H1 (cell line): Measurements from ENCODE around the gene ODF4. TPM values are rescaled to one million over a fixed set of nuclear protein-coding genes. Genes with fewer than 3 reads are reported as not detected.

Source experiments
- CTCF ChIA-PET: fragments of 300-600 bp; sonication (Branson Sonifier 250); formaldehyde crosslinking; loops from one replicate; lab custom pipeline; 2021; ENCODE audit not compliant: partially characterized antibody; lab: Charles Lee
- POLR2A ChIA-PET: fragments of 300-600 bp; sonication (Branson Sonifier 250); formaldehyde crosslinking; loops from one replicate; lab custom pipeline; 2021; ENCODE audit warnings: inconsistent platforms; ENCODE audit not compliant: partially characterized antibody; lab: Charles Lee
- DNase-seq, 2 experiments: peaks; one replicate each; pipeline versions ENCODE4 v3.0.0 to v3.0.0-alpha.2; 2010 to 2022; ENCODE audit warnings: low spot score in 2 of 2, low read depth in 1 of 2, mixed read lengths in 1 of 2
- FAIRE-seq: peaks from 2 replicates; lab custom pipeline; 2011; peaks lifted over from hg19 to GRCh38; lab: Jason Lieb, UNC
- H2AFZ ChIP-seq: 2 replicates; pipeline ENCODE4 v1.8.1; 2012; ENCODE audit warnings: low read length, inconsistent platforms
- H2AK5ac ChIP-seq: 2 replicates; pipeline ENCODE4 v1.6.1; 2013; ENCODE audit warnings: low read depth, low read length
- H2BK120ac ChIP-seq: replicated peaks from 2 replicates; pipeline ENCODE3; 2013; ENCODE audit warnings: low read depth, low read length, inconsistent platforms
- H2BK12ac ChIP-seq: 2 replicates; pipeline ENCODE4 v1.6.1; 2013; ENCODE audit warnings: low read depth, low read length
- H2BK15ac ChIP-seq: 2 replicates; pipeline ENCODE4 v1.6.1; 2013; ENCODE audit warnings: low read length
- H2BK20ac ChIP-seq: 2 replicates; pipeline ENCODE4 v1.6.1; 2013; ENCODE audit warnings: low read length
- H2BK5ac ChIP-seq: 2 replicates; pipeline ENCODE4 v1.6.1; 2013; ENCODE audit warnings: low read depth, low read length
- H3K14ac ChIP-seq: 2 replicates; pipeline ENCODE4 v1.6.1; 2013; ENCODE audit warnings: inconsistent platforms; ENCODE audit not compliant: insufficient read length
- H3K18ac ChIP-seq: 2 replicates; pipeline ENCODE4 v1.6.1; 2013; ENCODE audit warnings: low read length; ENCODE audit errors: extremely low read depth
- H3K23ac ChIP-seq: 2 replicates; pipeline ENCODE4 v1.6.1; 2013; ENCODE audit warnings: inconsistent platforms; ENCODE audit not compliant: insufficient read length
- H3K23me2 ChIP-seq: 2 replicates; pipeline ENCODE4 v1.6.1; 2013; ENCODE audit warnings: low read depth, low read length
- H3K27ac ChIP-seq: 2 replicates; pipeline ENCODE4 v1.6.1; 2011; ENCODE audit warnings: low read depth, low read length, inconsistent platforms
- H3K27me3 ChIP-seq, 4 experiments: replicated peaks in 1 of 4; 1 replicate in 1 of 4; 2 replicates in 3 of 4; pipeline versions ENCODE4 v1.6.1 to v1.8.1; 2011 to 2013; ENCODE audit warnings: low read length in 3 of 4, mild to moderate bottlenecking in 3 of 4, inconsistent platforms in 2 of 4, mixed read lengths in 2 of 4, moderate library complexity in 1 of 4; ENCODE audit not compliant: control insufficient read depth in 3 of 4, insufficient read depth in 3 of 4; ENCODE audit errors: extremely low read depth in 1 of 4
- H3K36me3 ChIP-seq, 4 experiments: 2 replicates each; pipeline versions ENCODE4 v1.6.1 to v1.8.1; 2011 to 2013; ENCODE audit warnings: mild to moderate bottlenecking in 4 of 4, low read length in 3 of 4, moderate library complexity in 2 of 4, control low read depth in 1 of 4, inconsistent platforms in 1 of 4; ENCODE audit not compliant: insufficient read depth in 4 of 4, control insufficient read depth in 2 of 4
- H3K4ac ChIP-seq: replicated peaks from 2 replicates; pipeline ENCODE3; 2013; ENCODE audit warnings: low read length, low read depth, mixed read lengths, inconsistent platforms; ENCODE audit not compliant: insufficient read length
- H3K4me1 ChIP-seq, 4 experiments: replicated peaks in 1 of 4; 1 replicate in 1 of 4; 2 replicates in 3 of 4; pipeline versions ENCODE4 v1.6.1 to v1.8.1; 2011 to 2013; ENCODE audit warnings: low read length in 3 of 4, inconsistent platforms in 2 of 4, mixed read lengths in 1 of 4; ENCODE audit not compliant: insufficient read depth in 4 of 4, control insufficient read depth in 3 of 4
- H3K4me2 ChIP-seq, 2 experiments: 2 replicates each; pipeline versions ENCODE4 v1.6.1 to v1.8.1; 2011 to 2013; ENCODE audit warnings: low read depth in 2 of 2, low read length in 2 of 2, control low read depth in 1 of 2, inconsistent platforms in 1 of 2, mild to moderate bottlenecking in 1 of 2; ENCODE audit not compliant: insufficient read depth in 1 of 2
- H3K4me3 ChIP-seq, 4 experiments: fragments of 200-600, 300-600 bp in 1 of 4; sonication (generic), shearing (Covaris generic), sonication (Bioruptor Twin) in 1 of 4; 2 replicates each; pipeline versions ENCODE4 v1.5.1 to v1.8.1; 2011 to 2016; ENCODE audit warnings: low read length in 4 of 4, low read depth in 3 of 4, control low read depth in 2 of 4, inconsistent platforms in 2 of 4, mild to moderate bottlenecking in 2 of 4, mixed read lengths in 1 of 4, moderate library complexity in 1 of 4; ENCODE audit not compliant: insufficient read depth in 2 of 4; ENCODE audit errors: extremely low read depth in 1 of 4
- H3K56ac ChIP-seq: replicated peaks from 2 replicates; pipeline ENCODE3; 2013; ENCODE audit warnings: low read depth, mild to moderate bottlenecking, mixed read lengths, low read length, inconsistent platforms; ENCODE audit not compliant: insufficient read length
- H3K79me1 ChIP-seq: 2 replicates; pipeline ENCODE4 v1.6.1; 2013; ENCODE audit warnings: low read depth, low read length, control low read depth
- H3K79me2 ChIP-seq, 2 experiments: 2 replicates each; pipeline versions ENCODE4 v1.6.1 to v1.8.1; 2012 to 2013; ENCODE audit warnings: low read length in 2 of 2, mild to moderate bottlenecking in 2 of 2, inconsistent platforms in 1 of 2; ENCODE audit not compliant: insufficient read depth in 2 of 2, control insufficient read depth in 1 of 2
- H3K9ac ChIP-seq, 4 experiments: replicated peaks in 1 of 4; 1 replicate in 1 of 4; 2 replicates in 3 of 4; pipeline versions ENCODE4 v1.6.1 to v1.8.1; 2011 to 2013; ENCODE audit warnings: low read depth in 3 of 4, low read length in 3 of 4, control low read depth in 2 of 4, mild to moderate bottlenecking in 2 of 4, moderate library complexity in 2 of 4, inconsistent platforms in 1 of 4; ENCODE audit errors: extremely low read depth in 1 of 4
- H3K9me3 ChIP-seq, 2 experiments: 2 replicates each; pipeline versions ENCODE4 v1.6.1 to v1.8.1; 2012 to 2013; ENCODE audit warnings: mild to moderate bottlenecking in 2 of 2, moderate library complexity in 2 of 2, control low read depth in 1 of 2, inconsistent platforms in 1 of 2, low read depth in 1 of 2, low read length in 1 of 2, mixed read lengths in 1 of 2; ENCODE audit not compliant: insufficient read depth in 2 of 2
- H4K20me1 ChIP-seq, 2 experiments: replicated peaks in 1 of 2; 2 replicates each; pipeline versions ENCODE3 to v1.8.1; 2011 to 2013; ENCODE audit warnings: inconsistent platforms in 2 of 2, low read length in 2 of 2, mild to moderate bottlenecking in 1 of 2; ENCODE audit not compliant: insufficient read depth in 2 of 2, control insufficient read depth in 1 of 2
- H4K5ac ChIP-seq: 2 replicates; pipeline ENCODE4 v1.6.1; 2013; ENCODE audit warnings: low read length, low read depth, mixed read lengths, inconsistent platforms; ENCODE audit not compliant: insufficient read length
- H4K8ac ChIP-seq: 2 replicates; pipeline ENCODE4 v1.8.0; 2013; ENCODE audit warnings: mild to moderate bottlenecking, moderate library complexity, low read length, inconsistent platforms; ENCODE audit not compliant: insufficient read depth; ENCODE audit errors: extremely low read depth
- H4K91ac ChIP-seq: replicated peaks from 2 replicates; pipeline ENCODE3; 2013; ENCODE audit warnings: low read length, mixed read lengths, inconsistent platforms; ENCODE audit not compliant: insufficient read length
- CHD2 ChIP-seq: IDR thresholded peaks from 2 replicates; pipeline ENCODE4 v1.6.1; 2012; ENCODE audit warnings: low read length, improper control_type of control experiment
- EGR1 ChIP-seq: IDR thresholded peaks from 2 replicates; pipeline ENCODE4 v1.6.1; 2011; ENCODE audit warnings: low read depth, low read length, borderline replicate concordance
- HDAC2 ChIP-seq, 2 experiments: fragments of 300-600 bp in 1 of 2; sonication (generic) in 1 of 2; IDR thresholded peaks; 2 replicates each; pipeline ENCODE4 v1.6.1; 2011 to 2012; ENCODE audit warnings: low read depth in 2 of 2, low read length in 2 of 2, mild to moderate bottlenecking in 2 of 2, moderate library complexity in 2 of 2, borderline replicate concordance in 1 of 2, inconsistent platforms in 1 of 2
- HDAC6 ChIP-seq: IDR thresholded peaks from one replicate; pipeline ENCODE4 v1.7.1; 2012; ENCODE audit warnings: low read depth, mild to moderate bottlenecking, inconsistent platforms, low read length, moderate library complexity
- JUN ChIP-seq: IDR thresholded peaks from 2 replicates; pipeline ENCODE4 v1.6.1; 2011; ENCODE audit warnings: low read depth, mild to moderate bottlenecking, improper control_type of control experiment, low read length
- POLR2AphosphoS5 ChIP-seq: IDR thresholded peaks from 2 replicates; pipeline ENCODE4 v1.6.1; 2011; ENCODE audit warnings: low read depth, low read length
- POU5F1 ChIP-seq: IDR thresholded peaks from 2 replicates; pipeline ENCODE4 v1.6.1; 2011; ENCODE audit warnings: low read depth, mild to moderate bottlenecking, low read length, moderate library complexity
- RAD21 ChIP-seq, 2 experiments: IDR thresholded peaks in 1 of 2; conservative IDR thresholded peaks in 1 of 2; 2 replicates each; pipeline ENCODE4 v1.6.1; 2011; ENCODE audit warnings: low read depth in 2 of 2, low read length in 2 of 2, improper control_type of control experiment in 1 of 2, inconsistent platforms in 1 of 2, mild to moderate bottlenecking in 1 of 2, moderate library complexity in 1 of 2
- SRF ChIP-seq: IDR thresholded peaks from 2 replicates; pipeline ENCODE4 v1.6.1; 2011; ENCODE audit warnings: mild to moderate bottlenecking, low read depth, low read length, moderate library complexity
- SUZ12 ChIP-seq: fragments of 200-600 bp; sonication (generic); IDR thresholded peaks from 2 replicates; pipeline ENCODE4 v1.6.1; 2012; ENCODE audit warnings: mild to moderate bottlenecking, inconsistent platforms, low read length, moderate library complexity, mixed read lengths
- TAF7 ChIP-seq: optimal IDR thresholded peaks from 2 replicates; pipeline ENCODE3; 2011; ENCODE audit warnings: low read depth, mild to moderate bottlenecking, inconsistent platforms, low read length, moderate library complexity, borderline replicate concordance
- WGBS, 2 experiments: shearing (Covaris generic) in 1 of 2; methylation state at CpG; one replicate each; pipeline versions ENCODE4 v1.1.6 to v1.1.7; 2013 to 2015; ENCODE audit warnings: low lambda C conversion rate in 2 of 2, mixed read lengths in 2 of 2, inconsistent platforms in 1 of 2, low coverage in 1 of 2, missing lambda C conversion rate in 1 of 2; ENCODE audit not compliant: insufficient replicate concordance in 2 of 2, insufficient coverage in 1 of 2, insufficient read length in 1 of 2; ENCODE audit errors: extremely low coverage in 1 of 2, missing lambda C conversion rate in 1 of 2; 5-methylcytosine and 5-hydroxymethylcytosine counted together
- polyA plus RNA-seq, 7 experiments: library from polyadenylated mRNA; depleted of rRNA in 3 of 7; stranded (reverse) in 5 of 7; unstranded in 2 of 7; fragments of >200 nt in 5 of 7; fragments of 200-250 nt in 2 of 7; gene quantifications; 1 replicate in 5 of 7; 2 replicates in 1 of 7; 4 replicates in 1 of 7; pipeline versions ENCODE4 v1.2.1 to v1.2.3, GENCODE V29; 2011 to 2013; ENCODE audit warnings: missing spikeins in 2 of 7, mixed read lengths in 2 of 7
- total RNA-seq: library from RNA; stranded (reverse); fragmentation: NEBNext Ultra II Directional; extraction: Animal tissue kit (Norgen Biotek cat#: 25700); gene quantifications from 2 replicates; pipeline ENCODE4 v1.2.1, GENCODE V29; 2021
- TF ChIP-seq, protein P1 (sequence below): IDR thresholded peaks from 2 replicates; pipeline ENCODE4 v1.6.1; 2011; ENCODE audit warnings: low read length, improper control_type of control experiment

The ODF4 gene
- total and polyA plus RNA-seq, 2 of the 8 experiments (the other 6 are each of a cell fraction or from before 2014, with no cell fraction given): not detected

DNA sequence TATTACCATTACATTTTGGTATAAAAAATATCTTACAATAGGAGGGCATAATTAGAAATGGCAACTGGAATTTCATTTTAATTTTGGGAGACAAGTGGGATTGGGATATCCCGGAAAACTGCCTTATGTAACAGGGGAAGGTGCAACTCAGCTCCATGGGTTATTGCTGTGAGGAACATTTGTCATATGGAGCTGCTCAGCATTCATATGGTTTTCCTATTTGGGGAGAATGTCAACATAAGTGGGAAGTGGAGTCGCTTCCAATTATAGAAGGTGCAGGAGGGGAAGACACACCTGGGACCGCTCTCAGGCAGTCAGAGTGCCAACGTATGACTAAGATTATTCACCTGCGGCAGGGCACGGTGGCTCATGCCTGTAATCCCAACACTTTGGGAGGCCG, 10.7 kb downstream of the ODF4 start:
- Histone ChIP-seq H3K18ac (no peak overlapping the region), H3K23ac (no peak overlapping the region), H2BK15ac (no peak overlapping the region), H3K4ac (no peak overlapping the region), H3K9ac (no peak overlapping the region), H4K5ac (no peak overlapping the region), H3K23me2 (no peaks in the 10 kb centered on the region), H3K4me1 (peaks cover 0 to 3% (median 0%) of the 10 kb centered on the region in 4 experiments; a peak in 1 of 7 replicates), H3K27ac (no peak overlapping the region), H4K8ac (no peak overlapping the region), H4K91ac (no peak overlapping the region), H2AFZ (no peak overlapping the region), H2AK5ac (no peak overlapping the region), H2BK5ac (no peak overlapping the region), H2BK120ac (no peak overlapping the region), H3K56ac (no peak overlapping the region), H3K9me3 (no peaks in the 10 kb centered on the region), H3K79me1 (no peaks in the 10 kb centered on the region), H3K4me3 (no peak overlapping the region), H3K36me3 (no peaks in the 10 kb centered on the region), H3K27me3 (no peaks in the 10 kb centered on the region), H3K4me2 (no peak overlapping the region), H3K79me2 (no peaks in the 10 kb centered on the region), H4K20me1 (no peaks in the 10 kb centered on the region), H3K14ac (no peak overlapping the region), H2BK12ac (no peak overlapping the region), H2BK20ac (no peak overlapping the region)
- ChIA-PET CTCF (no interaction called here), POLR2A (interaction anchor here (0.7 to 1.5 kb wide), 3 partner anchors 9 to 103 kb away, joined by 3 to 6 read pairs (median 5); partner anchors contain the start of gene CTC1)
- FAIRE-seq (no peak), DNase-seq (no peak)
- TF ChIP-seq HDAC6 (no peak), TAF7 (no peak), JUN (no peak), RAD21 (IDR thresholded peaks at IDR 0.05 in 1 of 2, conservative IDR thresholded peaks at IDR 0.05 in 1 of 2; ENCODE audit: low read depth in 2 of 2, low read length in 2 of 2) (no peak), POLR2AphosphoS5 (no peak), SUZ12 (no peak), EGR1 (no peak), POU5F1 (no peak), CHD2 (no peak), SRF (no peak), HDAC2 (IDR thresholded peaks at IDR 0.05; ENCODE audit: borderline replicate concordance in 1 of 2, low read depth in 2 of 2, low read length in 2 of 2) (no peak)
- TF ChIP-seq, protein P1, sequence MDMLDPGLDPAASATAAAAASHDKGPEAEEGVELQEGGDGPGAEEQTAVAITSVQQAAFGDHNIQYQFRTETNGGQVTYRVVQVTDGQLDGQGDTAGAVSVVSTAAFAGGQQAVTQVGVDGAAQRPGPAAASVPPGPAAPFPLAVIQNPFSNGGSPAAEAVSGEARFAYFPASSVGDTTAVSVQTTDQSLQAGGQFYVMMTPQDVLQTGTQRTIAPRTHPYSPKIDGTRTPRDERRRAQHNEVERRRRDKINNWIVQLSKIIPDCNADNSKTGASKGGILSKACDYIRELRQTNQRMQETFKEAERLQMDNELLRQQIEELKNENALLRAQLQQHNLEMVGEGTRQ: no peak
- 84% methylated on average over 7 of the region's 7 CpGs; no CpG with 5 or more reads in 1 of the 2 experiments for WGBS, 2 experiments
